C4-2B (cell line): ENCODE data around the gene MNT.

ENCODE experiments used
- CTCF ChIP-seq: fragments of 450-650 bp; conservative IDR thresholded peaks from 2 replicates; pipeline ENCODE4 v1.5.1; 2017; ENCODE audit warnings: mild to moderate bottlenecking
- ZFX ChIP-seq: fragments of 450-650 bp; IDR thresholded peaks from 2 replicates; pipeline ENCODE4 v1.6.1; 2017

GRCh38 chr17:2380226-2380922, 20.5 kb downstream of the MNT start:
- no peak for TF ChIP-seq CTCF
- no peak for TF ChIP-seq ZFX
